Fibroblast of pulmonary artery (primary cell): ENCODE results near the gene ANKRD65.

Experiments used
- DNase-seq: peaks from one replicate; pipeline ENCODE4 v3.0.0-alpha.2; 2010; ENCODE audit warnings: low read depth
- H3K4me3 ChIP-seq: replicated peaks from 2 replicates; pipeline ENCODE4 v1.5.1; 2011; ENCODE audit warnings: low read depth, mild to moderate bottlenecking, control low read depth, low read length, moderate library complexity
- CTCF ChIP-seq: IDR thresholded peaks from 2 replicates; pipeline ENCODE4 v1.5.1; 2011; ENCODE audit warnings: mild to moderate bottlenecking, control low read depth, low read length, inconsistent platforms; ENCODE audit errors: missing control alignments

Gene ANKRD65

GRCh38 chr1:1402072-1402900 is 18.8 kb downstream of the ANKRD65 start:
- TF ChIP-seq CTCF: peak; percentile 76
- H3K4me3 ChIP-seq: no peak overlapping the region
- peak; percentile 72 for DNase-seq

- no peak for TF ChIP-seq CTCF
- DNase-seq: no peak
- H3K4me3 ChIP-seq: no peak overlapping the region
Measured at GRCh38 chr1:1401457-1402010, 19.5 kb downstream of the ANKRD65 start.

GRCh38 chr1:1400576-1401456 is 20.3 kb downstream of the ANKRD65 start:
- peak overlapping the region; percentile 97 for H3K4me3 ChIP-seq
- DNase-seq: no peak
- no peak for TF ChIP-seq CTCF

- H3K4me3 ChIP-seq: peak overlapping the region; percentile 97
- peak; percentile 29 for DNase-seq
- TF ChIP-seq CTCF: no peak
Measured at GRCh38 chr1:1399872-1400575, 21.1 kb downstream of the ANKRD65 start.

GRCh38 chr1:1399187-1399871 is 21.7 kb downstream of the ANKRD65 start, which contains the start of gene CCNL2:
Gene CCNL2 (minus strand): TSS chr1:1399335. CDS start chr1:1399306, 29 bp downstream.
- peak within 1 kb of the TSS; percentile 97 for H3K4me3 ChIP-seq
- TF ChIP-seq CTCF: peak; percentile 46
- peak; percentile 99 for DNase-seq

GRCh38 chr1:1398677-1399186 is 22.3 kb downstream of the ANKRD65 start:
- H3K4me3 ChIP-seq: peak overlapping the region; percentile 79
- no peak for DNase-seq
- TF ChIP-seq CTCF: no peak
